HG03095 (cell line): Measurements from ENCODE around the gene MRPS17.

ENCODE experiments used
- ATAC-seq: cut with Tn5 transposase; IDR thresholded peaks from one replicate; pipeline ENCODE4 v1.9.1; 2021; ENCODE audit warnings: moderate library complexity; ENCODE audit not compliant: unreplicated experiment

The MRPS17 gene

GRCh38 chr7:55970561-55970960, 18.9 kb downstream of the MRPS17 start:
- no peak for ATAC-seq

GRCh38 chr7:55970978-55971377, 19.3 kb downstream of the MRPS17 start:
- ATAC-seq = no peak

- no peak for ATAC-seq
Observed at GRCh38 chr7:55973747-55974250, 22.1 kb downstream of the MRPS17 start.

GRCh38 chr7:55975988-55976633, 24.4 kb downstream of the MRPS17 start:
- no peak for ATAC-seq

- ATAC-seq = no peak
Observed at GRCh38 chr7:55977831-55978230, 26.2 kb downstream of the MRPS17 start.

- ATAC-seq = no peak
Observed at GRCh38 chr7:55980266-55980665, 28.6 kb downstream of the MRPS17 start.

GRCh38 chr7:55983537-55983936, 31.9 kb downstream of the MRPS17 start:
- ATAC-seq = no peak

GRCh38 chr7:55992346-55992745, 40.7 kb downstream of the MRPS17 start:
- no peak for ATAC-seq

GRCh38 chr7:55996856-55997500, 45.3 kb downstream of the MRPS17 start:
- no peak for ATAC-seq

- ATAC-seq = no peak
Observed at GRCh38 chr7:56003749-56004148, 52.1 kb downstream of the MRPS17 start.
